DMS 273 treated with DMSO at 0.1 percent for 48 hours (cell line): Measurements from ENCODE around the gene RAE1.
A peak's percentile ranks its signal among the peaks of the same experiment; 100 is the strongest.

ENCODE experiments used
- DNase-seq: peaks from one replicate; lab custom pipeline; 2025; lab: John Stamatoyannopoulos, UW

RAE1 gene

DNA sequence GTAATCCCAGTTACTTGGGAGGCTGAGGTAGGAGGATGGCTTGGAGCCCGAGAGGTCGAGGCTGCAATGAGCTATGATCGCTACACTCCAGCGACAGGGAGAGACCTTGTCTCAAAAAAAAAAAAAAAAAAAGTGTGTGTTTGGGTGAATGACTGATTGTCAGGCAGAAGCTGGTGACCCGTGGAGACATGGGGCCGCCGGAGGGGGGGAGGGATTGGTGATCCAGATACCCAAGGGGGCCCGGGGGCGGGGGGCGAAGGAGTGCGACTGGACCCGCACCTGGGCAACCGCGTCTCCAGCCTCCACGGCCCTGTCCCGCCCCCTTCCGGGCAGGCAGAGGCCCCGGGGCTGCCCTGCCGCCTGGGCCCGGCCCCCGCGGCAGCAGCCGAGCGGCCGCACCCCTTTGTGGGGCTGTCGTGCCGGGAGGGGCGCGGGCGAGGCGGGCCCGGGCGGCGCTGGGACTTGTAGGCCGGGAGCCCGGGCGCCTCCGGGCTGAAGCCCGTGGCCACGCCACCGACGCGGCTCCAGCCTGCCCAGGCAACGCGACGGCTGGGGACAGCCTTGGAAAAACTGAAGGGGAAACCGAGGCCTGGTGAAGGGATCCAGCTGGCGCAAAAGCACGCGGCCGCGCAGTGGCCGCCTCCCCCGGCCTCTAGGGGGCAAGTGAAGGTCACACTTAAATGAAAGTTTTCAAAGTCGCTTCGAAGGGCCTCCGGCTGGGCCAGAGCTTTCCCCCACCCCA, 38.1 kb downstream of the RAE1 start:
- no peak for DNase-seq

DNA sequence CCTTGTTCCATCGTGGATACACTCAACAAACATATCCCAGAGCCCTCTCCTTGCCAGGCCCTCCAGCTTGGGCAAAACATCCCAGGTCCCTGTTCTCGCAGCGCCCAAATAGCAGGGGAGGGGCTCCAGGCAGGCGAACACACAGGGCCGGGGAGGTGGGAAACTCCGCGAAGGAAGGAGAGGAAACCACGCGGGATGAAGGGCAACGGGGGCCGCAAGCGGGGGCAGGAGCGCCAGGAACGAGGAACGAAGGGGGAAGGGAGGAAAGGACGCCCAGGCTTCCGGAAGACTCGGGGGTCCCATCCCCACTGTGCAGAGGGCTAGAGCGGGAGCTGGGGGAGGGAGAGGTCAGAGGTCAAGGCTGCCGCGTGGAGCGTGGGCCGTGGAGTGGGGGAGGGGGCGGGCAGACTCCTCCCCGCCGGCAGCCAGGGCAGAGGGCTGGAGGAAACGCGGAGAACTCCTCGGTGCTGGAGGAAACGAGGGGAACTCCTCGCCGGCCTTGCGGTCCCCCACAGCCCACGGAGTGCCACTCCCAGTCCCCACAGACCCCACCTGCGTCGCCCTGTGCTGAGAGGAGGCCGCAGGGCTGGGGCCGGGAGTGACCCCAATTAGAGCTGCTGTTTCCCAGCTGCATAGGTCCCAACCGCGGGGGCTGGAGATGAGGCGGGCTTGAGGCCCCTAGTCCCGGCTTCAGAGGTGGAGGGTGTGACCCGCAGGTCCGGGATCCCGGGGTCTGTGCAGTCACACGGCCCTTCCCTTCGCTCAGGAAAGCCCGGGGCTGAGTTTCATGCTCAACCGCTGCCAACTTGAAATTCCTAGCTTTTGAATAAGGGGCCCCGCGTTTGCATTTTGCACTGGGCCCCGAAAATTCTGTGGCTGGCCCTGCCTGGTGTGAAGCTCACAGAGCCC, 38.9 kb downstream of the RAE1 start:
- no peak for DNase-seq

DNA sequence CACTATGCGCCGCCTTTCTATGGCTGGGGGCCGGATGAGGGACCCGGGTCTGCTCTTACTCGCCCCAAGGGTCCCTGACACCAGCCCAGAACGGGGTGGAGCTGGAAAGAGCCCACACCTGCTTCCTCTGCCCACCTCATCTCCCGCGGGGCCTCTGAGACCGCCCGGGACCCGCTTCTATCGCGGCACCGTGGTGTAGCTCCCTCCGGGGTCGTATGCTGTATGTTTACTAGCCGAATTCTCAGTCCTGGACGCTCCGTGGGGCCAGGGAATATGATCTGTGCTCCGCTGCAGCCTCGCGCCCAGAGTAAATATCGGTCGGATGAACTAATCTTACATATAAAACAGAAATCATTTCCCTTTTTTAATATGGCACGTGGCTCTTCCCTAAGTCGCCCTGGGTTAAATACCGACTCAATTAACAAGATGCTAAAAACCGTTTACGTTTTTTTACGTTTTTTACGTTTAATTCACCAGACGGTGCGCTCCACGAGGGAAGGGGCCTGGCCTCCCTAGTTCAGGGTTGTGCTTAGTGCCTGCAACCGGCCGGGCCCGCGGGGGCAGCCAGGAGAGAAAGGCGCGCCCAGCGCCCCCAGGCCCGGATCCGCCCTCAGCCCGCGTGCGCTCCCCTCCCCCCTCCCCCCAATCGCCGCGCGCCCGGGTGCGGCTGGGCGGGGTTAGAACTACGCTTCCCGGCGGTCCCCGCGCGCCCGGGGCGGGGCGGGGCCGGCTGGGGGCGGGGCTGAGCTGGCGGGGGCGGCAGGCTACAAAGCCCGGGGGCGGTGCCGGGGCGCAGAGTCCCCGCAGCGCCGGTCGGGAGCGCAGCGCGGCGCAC, 39.8 kb downstream of the RAE1 start, which contains the start of gene RBM38:
Gene RBM38, plus strand, starts transcription at position 793 of the 835 bp plus-strand sequence. CDS start 186 bp downstream, outside the sequence.
- peak; percentile 8 for DNase-seq

DNA sequence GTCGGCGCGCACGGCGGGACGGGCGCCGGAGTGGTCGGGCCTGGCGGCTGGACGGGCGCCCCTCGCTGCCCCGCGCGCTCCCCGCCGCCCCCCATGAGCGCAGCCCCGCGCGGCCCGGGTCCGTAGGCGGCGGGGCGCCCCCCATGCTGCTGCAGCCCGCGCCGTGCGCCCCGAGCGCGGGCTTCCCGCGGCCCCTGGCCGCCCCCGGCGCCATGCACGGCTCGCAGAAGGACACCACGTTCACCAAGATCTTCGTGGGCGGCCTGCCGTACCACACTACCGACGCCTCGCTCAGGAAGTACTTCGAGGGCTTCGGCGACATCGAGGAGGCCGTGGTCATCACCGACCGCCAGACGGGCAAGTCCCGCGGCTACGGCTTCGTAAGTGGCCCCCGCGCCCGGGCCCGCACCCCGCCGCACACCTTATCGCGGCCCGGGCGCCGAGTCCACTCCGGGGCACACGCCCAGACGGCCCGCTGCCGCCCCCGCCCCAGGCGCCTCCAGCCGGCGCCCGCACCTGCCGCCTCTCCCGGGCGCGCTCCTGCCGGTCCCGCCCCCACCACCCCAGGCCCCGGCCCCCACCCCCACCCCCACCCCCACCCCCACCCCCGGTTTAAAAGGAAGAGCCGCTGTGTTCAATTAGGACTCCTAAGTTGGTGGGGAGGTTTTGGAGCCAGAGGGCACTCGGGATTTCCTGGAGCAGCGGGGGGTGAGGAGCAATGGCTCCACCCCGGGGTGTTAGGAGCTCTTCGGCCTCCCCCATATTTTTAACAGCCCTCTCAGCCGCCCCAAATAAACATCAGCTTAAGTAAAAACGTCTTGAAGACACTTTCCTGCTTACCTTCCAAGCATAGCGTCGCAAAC, 40.6 kb downstream of the RAE1 start:
- DNase-seq = no peak

DNA sequence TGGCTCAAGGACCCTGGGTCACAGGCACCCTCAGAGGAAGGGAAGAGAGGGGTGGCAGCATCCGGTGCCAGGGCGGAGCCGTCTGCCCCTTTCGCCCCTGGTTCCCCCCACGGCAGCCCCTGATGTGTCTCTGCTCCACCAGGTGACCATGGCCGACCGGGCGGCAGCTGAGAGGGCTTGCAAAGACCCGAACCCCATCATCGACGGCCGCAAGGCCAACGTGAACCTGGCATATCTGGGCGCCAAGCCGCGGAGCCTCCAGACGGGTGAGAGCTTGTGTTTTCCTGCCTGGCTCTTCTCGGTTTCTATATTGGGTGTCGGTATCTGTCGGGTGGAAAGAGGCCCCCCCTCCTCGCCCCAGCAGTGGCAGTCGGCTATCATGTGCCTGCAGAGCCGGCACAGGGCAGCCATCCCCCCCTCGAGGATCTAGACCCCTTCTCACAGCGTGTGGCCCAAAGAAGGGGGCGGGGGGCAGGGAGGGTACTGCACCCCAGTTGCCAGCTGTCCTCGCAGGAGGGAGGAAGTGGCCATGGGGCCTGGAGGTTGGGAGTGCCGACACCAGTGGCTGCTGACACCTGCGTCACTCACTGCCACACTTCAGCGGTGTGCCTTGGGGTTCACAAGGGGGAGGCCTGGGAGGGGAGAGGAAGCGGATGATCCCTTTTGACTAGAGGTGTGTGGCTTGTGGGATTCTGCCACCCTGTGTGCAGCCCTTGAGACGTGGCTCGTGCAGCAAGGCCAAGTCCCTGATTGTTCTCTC, 41.6 kb downstream of the RAE1 start:
- no peak for DNase-seq

DNA sequence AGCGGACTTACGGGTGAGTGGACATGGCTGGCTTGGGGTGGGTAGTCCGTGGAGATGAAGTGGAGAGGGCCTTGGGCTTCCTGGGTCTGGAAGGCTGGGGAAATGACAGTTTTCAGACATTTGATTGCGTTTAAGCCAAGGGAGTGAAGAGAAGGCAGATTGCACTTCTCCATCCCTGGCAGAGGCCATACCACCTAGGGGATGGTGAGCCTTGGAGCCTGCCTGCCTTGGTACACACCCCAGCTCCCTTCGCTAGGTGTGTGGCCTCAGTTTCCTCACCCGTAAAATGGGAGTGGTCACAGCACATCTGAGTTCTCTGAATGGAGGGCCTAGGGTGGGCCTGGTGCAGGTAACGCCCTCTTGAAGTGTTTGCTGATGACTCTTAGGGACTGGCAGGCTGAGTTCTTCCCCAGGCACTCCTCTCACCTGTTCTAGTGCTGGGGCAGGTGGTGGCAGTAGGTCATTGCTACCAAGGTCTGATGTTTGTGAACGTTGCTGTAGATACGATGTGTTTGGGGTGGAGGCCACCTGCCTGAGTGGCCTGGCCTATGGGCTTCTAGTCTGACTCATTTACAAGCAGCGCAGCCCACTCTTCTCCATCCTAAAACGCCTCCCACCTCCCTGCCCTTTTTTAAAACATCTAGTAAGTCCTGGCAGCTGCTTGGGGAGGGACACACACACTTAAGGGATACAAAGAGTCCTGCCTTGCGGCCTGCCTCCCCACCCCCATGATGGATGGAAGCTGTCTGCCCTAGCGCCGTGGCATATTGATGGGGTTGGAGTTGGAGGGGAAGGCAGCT, 42.5 kb downstream of the RAE1 start:
- no peak for DNase-seq

DNA sequence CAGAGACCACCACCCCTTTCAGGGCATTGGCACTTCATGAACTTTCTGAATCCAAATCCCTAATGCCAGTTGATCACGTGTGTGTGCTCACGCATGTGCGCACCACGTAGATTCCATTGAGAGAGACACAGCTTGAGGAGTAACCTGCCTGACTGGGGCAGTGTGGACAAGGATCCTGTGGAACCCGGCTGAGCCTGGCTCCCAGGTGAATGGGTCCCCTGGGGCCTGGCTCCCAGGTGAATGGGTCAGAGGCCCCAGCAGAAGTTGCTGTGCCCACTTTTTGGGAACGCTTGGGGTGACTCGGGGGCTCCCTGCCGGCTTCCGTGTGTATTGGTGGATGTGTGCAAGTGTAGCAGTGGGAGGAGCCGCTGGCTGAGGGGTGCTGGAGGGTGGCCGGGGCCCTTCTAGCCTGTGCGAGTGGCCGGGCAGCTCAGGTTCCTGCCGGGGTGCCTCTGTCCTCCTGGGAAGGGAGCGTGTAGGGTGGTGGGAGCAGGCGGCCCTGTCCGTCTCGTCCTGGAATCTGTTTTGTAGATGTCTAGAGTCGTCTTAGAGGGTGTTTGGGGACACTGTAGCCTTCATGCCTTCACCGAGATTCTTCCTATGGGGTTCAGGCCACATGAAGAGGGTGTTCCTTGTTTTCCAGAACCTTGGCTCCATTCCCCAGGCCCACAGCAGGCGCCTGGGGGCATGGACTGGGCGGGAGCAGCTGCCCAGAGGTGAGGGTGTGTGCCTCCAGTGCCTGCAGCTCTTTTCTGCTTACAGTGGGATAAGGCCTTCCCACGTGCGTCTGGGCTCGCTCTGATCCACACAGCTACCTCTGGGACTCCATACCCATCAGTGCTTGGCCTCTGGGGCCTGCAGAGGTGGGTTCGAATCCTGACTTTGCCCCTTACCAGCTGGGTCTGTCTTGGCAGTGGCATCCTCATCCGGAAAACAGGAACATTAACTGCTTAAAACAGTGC, 43.3 kb downstream of the RAE1 start:
- DNase-seq = no peak

DNA sequence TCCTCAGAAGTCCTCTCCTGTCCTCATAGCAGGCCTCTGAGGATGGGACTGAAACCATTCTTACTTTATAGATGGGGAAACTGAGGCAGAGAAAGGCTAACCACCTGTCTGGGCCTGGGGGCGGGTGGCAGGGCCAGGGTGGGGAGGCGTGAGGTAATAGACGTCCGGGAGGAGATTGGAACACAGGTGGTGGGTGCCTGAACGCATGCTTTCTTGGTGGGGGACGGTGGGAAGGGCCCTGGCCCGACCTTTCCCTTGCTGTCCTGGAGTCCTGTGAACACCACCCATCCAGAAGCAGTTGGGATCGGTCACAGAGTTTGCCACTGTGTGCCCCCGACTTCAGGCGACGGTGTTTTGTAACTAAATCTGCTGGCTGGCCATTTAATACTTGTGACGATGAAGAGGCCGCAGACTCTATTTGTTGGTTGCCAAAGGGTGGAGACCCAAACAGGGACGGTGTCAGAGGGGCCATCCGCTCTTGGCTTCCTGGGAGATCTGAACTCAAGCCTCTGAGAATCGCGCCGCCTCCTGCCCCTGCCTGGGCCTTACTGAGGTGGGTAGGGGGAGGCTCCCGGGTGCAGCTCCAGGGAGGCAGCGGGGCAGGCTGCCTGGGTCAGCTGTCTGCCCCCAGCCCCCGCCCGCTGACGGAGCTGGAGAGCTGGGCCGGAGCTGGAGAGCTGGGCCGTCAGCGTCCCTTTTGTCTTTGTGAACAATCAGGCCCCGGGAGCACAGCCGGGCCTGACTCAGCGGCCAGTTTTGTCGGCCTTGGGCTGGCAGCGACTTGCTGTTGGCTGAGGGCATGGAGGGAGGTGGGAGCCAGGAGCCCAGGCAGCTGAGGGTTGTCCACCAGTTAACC, 44.3 kb downstream of the RAE1 start:
- DNase-seq = no peak

GRCh38 chr20:57396212-57396983, 45.3 kb downstream of the RAE1 start:
- no peak for DNase-seq

DNA sequence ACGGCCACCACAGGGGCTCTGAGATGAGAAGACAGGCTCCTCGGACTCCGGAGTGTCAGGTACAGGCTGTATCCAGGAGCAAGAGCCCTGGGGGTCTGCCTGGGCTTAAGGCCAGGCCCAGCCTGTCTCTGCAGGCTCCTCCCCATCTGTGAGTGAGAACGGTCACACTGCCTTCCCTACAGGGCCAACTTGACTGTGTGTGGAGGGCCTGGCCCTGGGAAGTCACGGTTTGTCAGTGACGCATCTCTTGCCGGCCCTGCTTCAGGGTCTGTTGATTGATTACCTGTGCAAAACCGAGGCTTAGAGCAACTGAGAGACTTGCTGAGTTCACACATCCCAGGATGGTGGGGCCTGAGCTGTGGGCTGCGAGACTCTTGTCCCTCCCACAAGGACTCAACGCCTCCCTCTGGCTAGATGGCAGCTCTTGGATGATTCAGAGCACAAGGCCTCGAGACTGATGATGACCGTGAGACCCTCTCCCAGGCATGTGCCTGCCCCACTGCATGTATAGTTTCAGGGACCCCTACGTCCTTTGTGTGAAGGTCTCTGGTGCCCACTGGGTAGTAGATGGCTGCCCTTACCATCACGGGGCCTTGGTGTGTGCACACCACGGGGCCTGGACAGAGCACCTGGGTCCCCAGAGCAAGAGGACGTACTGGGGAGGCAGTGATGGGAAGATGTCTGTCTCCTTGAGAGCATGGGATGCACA, 46.1 kb downstream of the RAE1 start:
- DNase-seq = no peak

GRCh38 chr20:57397693-57398108, 46.6 kb downstream of the RAE1 start:
- DNase-seq = no peak

GRCh38 chr20:57398231-57398821, 47.3 kb downstream of the RAE1 start:
- no peak for DNase-seq

DNA sequence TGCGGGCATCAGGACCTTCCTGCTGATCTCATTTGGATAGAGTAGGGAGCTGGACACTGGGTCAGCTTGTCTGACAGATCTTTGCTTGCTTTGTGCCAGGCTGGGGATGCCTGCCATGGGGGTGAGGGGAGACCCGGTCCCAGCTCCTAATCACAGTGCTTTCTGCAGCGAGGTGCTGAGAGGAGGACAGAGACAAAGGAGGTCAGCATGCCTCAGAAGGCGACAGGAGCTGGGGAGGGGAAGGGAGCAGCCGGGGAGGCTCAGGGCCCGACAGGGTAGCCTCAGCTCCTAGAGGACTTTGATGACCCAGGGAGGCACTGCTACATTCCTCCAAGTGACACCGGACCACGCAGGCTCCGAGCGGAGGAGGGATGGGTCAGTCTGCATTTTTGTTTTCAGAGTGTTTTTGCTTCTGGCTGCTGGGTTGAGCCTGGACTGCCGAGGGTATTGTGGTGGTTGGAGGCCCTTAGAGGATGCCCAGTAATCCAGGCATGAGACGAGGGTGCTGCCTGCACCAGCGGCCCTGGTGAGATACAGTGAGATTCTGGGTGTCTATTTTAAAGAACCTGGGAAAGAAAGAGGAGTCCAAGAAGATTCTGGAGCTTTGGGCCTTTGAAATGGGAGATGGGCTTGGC, 48.0 kb downstream of the RAE1 start:
- no peak for DNase-seq

DNA sequence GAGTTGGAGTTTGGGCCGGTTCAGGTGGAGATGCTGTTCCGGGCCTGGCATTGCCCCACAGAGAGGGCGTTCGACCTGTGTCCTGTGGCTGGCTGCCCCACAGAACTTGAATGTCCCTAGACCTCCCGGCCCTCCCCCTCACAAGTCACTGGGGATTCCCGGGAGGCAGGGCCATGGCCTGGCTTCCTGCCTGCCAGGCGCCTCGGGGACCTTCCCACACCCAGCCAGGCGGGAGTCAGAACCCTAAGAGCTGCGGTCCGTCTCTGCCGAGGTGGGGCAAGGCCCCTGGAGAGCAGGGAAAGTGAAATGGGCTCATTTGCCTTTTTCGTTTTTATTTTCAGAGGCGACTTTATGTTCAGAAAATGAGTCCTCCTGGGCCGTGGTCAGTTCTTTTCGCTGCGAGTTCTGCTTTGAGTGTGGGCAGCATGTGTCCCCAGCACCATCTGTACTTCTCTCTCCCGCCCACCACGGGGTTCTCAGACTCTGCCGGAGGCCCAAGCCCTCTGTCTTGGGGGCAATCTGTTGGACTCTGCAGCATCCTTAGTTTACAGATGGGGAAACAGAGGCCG, 48.6 kb downstream of the RAE1 start:
- no peak for DNase-seq

DNA sequence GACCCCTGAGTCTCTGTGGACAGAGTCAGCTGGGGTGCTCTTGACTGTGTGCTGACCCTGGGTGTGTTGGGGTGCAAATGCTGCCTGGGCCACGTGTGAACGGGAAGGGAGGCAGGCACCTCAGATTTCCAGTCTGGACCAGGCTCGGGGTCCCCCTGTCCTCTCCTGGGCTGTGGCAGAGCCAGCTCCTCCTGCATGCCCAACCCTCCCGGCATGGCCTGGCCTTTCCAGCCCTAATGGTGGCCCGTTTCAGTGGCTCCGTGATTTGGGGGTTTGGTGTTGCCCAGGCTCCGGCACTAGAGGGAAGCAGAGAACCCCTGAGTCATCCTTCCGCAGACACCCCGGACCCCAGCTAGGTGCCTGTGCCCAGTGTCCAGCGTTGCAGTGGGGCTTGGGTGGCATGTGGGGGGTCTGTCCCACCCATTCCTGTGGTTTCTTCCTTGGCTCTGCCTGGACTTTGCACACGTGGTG, 49.2 kb downstream of the RAE1 start:
- no peak for DNase-seq
